ENCODE results near the gene BRAT1.

GRCh38 chr7:2521952-2522591 is 33.3 kb downstream of the BRAT1 start:
- TF ChIP-seq SOX15 (CRISPR knock-in tag; IDR thresholded peaks at IDR 0.05) = no peak
- no peak for TF ChIP-seq CTCF (IDR thresholded peaks at IDR 0.05)
- no peak for TF ChIP-seq ZNF512 (CRISPR knock-in tag; IDR thresholded peaks at IDR 0.05; ENCODE audit: borderline replicate concordance)
- TF ChIP-seq TCF7 (CRISPR knock-in tag; IDR thresholded peaks at IDR 0.05; ENCODE audit: low read depth) = no peak
- TF ChIP-seq JUN (CRISPR knock-in tag; IDR thresholded peaks at IDR 0.05) = no peak
- TF ChIP-seq GABPB1 (CRISPR knock-in tag; IDR thresholded peaks at IDR 0.05) = no peak
- TF ChIP-seq AFF4 (CRISPR knock-in tag; IDR thresholded peaks at IDR 0.05; ENCODE audit: borderline replicate concordance) = no peak
- TF ChIP-seq USF2 (CRISPR knock-in tag; IDR thresholded peaks at IDR 0.05) = no peak
- no peak for TF ChIP-seq FOXP1 (CRISPR knock-in tag; IDR thresholded peaks at IDR 0.05; ENCODE audit: borderline replicate concordance)
- no peak for TF ChIP-seq CDX4 (CRISPR knock-in tag; IDR thresholded peaks at IDR 0.05; ENCODE audit: borderline replicate concordance)
- TF ChIP-seq E2F5 (CRISPR knock-in tag; IDR thresholded peaks at IDR 0.05) = no peak
- no peak for TF ChIP-seq ATF2 (CRISPR knock-in tag; IDR thresholded peaks at IDR 0.05; ENCODE audit: borderline replicate concordance, low read depth)
- TF ChIP-seq NR3C1 (CRISPR knock-in tag; conservative IDR thresholded peaks at IDR 0.05; ENCODE audit: low read depth) = no peak
- no peak for TF ChIP-seq GTF2I (CRISPR knock-in tag; conservative IDR thresholded peaks at IDR 0.05)

Measured in WTC11 (cell line).